DOHH2 (cell line): ENCODE data around the gene LSM2.
A peak's percentile ranks its signal among the peaks of the same experiment; 100 is the strongest.

Experiments
- H3F3A ChIP-seq: fragments of 200-600 bp; sonication (generic), shearing (Covaris generic); 2 replicates; pipeline ENCODE4 v1.6.0; 2016; ENCODE audit warnings: antibody characterized with exemption, mild to moderate bottlenecking; ENCODE audit not compliant: control insufficient read depth, insufficient read depth
- H3K27ac ChIP-seq: fragments of 200-600 bp; sonication (generic); 2 replicates; pipeline ENCODE4 v1.5.1; 2014; ENCODE audit warnings: low read depth, mild to moderate bottlenecking, low read length, moderate library complexity
- H3K27me3 ChIP-seq: fragments of 200-600 bp; sonication (generic); 2 replicates; pipeline ENCODE4 v1.6.1; 2014; ENCODE audit warnings: mild to moderate bottlenecking, low read length, mixed read lengths; ENCODE audit not compliant: control insufficient read depth
- H3K36me3 ChIP-seq: fragments of 200-600 bp; sonication (generic); 2 replicates; pipeline ENCODE4 v1.6.1; 2014; ENCODE audit warnings: mild to moderate bottlenecking, low read length, moderate library complexity, mixed read lengths; ENCODE audit not compliant: control insufficient read depth
- H3K4me1 ChIP-seq: fragments of 200-600 bp; sonication (generic); 2 replicates; pipeline ENCODE4 v1.6.1; 2014; ENCODE audit warnings: mild to moderate bottlenecking, low read length, mixed read lengths; ENCODE audit not compliant: control insufficient read depth
- H3K4me2 ChIP-seq: fragments of 200-600 bp; sonication (generic); 2 replicates; pipeline ENCODE4 v1.6.0; 2014; ENCODE audit warnings: mild to moderate bottlenecking, low read length, moderate library complexity
- H3K4me3 ChIP-seq: fragments of 200-600 bp; sonication (generic); 2 replicates; pipeline ENCODE4 v1.5.1; 2014; ENCODE audit warnings: mild to moderate bottlenecking, low read length, mixed read lengths
- H3K79me2 ChIP-seq: fragments of 200-600 bp; sonication (generic); 2 replicates; pipeline ENCODE4 v1.6.1; 2014; ENCODE audit warnings: mild to moderate bottlenecking, low read length, mixed read lengths; ENCODE audit not compliant: control insufficient read depth
- H3K9me2 ChIP-seq: fragments of 200-600 bp; sonication (generic); replicated peaks from 2 replicates; pipeline ENCODE4 v1.6.1; 2014; ENCODE audit warnings: mild to moderate bottlenecking, low read length, mixed read lengths; ENCODE audit not compliant: control insufficient read depth
- H3K9me3 ChIP-seq: fragments of 200-600 bp; sonication (generic); 2 replicates; pipeline ENCODE4 v1.6.1; 2014; ENCODE audit warnings: antibody characterized with exemption, low read length, mixed read lengths; ENCODE audit not compliant: control insufficient read depth, insufficient read depth
- H4K20me1 ChIP-seq: fragments of 200-600 bp; sonication (generic); 2 replicates; pipeline ENCODE4 v1.6.0; 2014; ENCODE audit warnings: low read depth, mild to moderate bottlenecking, antibody characterized with exemption, low read length, moderate library complexity; ENCODE audit not compliant: control insufficient read depth, insufficient read depth
- EZH2phosphoT487 ChIP-seq: fragments of 200-600 bp; sonication (generic); IDR thresholded peaks from 2 replicates; pipeline ENCODE4 v1.6.1; 2017; ENCODE audit warnings: borderline replicate concordance, mild to moderate bottlenecking, antibody characterized with exemption, low read length, moderate library complexity, mixed read lengths
- TF ChIP-seq, protein P1 (sequence below): fragments of 200-600 bp; sonication (generic); IDR thresholded peaks from one replicate; pipeline ENCODE4 v1.5.1; 2014; ENCODE audit warnings: antibody characterized with exemption, mild to moderate bottlenecking, low read depth, low read length; ENCODE audit not compliant: poor library complexity, severe bottlenecking

Gene LSM2

DNA sequence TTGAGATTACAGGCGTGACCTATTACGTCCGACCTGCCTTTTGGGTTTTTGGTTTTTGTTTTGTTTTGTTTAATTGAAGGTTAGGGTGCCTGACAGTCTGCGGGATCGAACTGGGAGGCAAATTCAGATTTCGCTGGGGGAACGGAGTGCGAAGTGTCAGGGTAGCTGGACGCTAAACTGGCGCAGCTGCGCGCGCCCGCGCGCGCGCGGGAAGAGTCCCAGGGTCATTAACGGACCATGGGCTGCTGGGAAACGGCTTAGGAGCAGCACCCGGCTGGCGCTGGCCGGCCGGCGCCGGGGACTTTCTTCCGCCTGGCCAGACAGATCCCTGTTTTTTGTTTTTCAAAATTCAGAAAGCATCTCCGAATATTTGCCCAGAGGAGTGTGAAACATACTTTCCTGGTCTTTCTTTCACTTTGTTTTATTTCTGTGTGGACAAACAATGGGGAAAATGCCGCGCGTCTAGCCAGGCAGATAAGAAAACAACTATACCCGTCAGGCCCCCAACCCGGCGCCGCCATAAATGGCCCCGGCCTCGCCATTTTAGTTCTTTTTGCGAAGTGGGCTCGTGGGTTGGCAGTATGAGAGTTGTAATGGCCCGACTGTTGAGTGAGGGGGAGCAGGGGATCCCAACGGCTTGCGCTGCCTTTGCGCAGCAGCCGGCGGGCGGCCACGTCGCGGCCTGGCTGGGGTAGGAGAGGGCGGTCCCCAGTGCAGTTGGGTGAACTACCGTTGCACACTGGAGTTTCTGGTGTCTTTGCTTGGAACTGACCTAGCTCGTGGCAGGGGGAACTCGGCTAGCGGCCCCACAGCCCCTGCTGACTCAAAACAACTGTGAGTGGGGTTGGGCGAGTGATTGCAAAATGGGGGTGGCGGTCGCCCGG, 27.8 kb upstream of the LSM2 start:
- no peaks in the 10 kb centered on the region for H3K9me2 ChIP-seq
- peak overlapping the region; percentile 93 for H3K4me3 ChIP-seq
- peaks cover 71% of the 10 kb centered on the region for H3F3A ChIP-seq
- H3K79me2 ChIP-seq = peaks cover 87% of the 10 kb centered on the region
- peak overlapping the region; percentile 88 for H3K4me2 ChIP-seq
- H3K4me1 ChIP-seq = peaks cover 65% of the 10 kb centered on the region
- H3K9me3 ChIP-seq = no peaks in the 10 kb centered on the region
- H4K20me1 ChIP-seq = peaks cover 23% of the 10 kb centered on the region
- peaks cover 58% of the 10 kb centered on the region for H3K36me3 ChIP-seq
- TF ChIP-seq, protein P1, sequence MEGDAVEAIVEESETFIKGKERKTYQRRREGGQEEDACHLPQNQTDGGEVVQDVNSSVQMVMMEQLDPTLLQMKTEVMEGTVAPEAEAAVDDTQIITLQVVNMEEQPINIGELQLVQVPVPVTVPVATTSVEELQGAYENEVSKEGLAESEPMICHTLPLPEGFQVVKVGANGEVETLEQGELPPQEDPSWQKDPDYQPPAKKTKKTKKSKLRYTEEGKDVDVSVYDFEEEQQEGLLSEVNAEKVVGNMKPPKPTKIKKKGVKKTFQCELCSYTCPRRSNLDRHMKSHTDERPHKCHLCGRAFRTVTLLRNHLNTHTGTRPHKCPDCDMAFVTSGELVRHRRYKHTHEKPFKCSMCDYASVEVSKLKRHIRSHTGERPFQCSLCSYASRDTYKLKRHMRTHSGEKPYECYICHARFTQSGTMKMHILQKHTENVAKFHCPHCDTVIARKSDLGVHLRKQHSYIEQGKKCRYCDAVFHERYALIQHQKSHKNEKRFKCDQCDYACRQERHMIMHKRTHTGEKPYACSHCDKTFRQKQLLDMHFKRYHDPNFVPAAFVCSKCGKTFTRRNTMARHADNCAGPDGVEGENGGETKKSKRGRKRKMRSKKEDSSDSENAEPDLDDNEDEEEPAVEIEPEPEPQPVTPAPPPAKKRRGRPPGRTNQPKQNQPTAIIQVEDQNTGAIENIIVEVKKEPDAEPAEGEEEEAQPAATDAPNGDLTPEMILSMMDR = no peak
- TF ChIP-seq EZH2phosphoT487 = no peak
- H3K27me3 ChIP-seq = no peaks in the 10 kb centered on the region; the same call in 1 of the 2 replicates
- peak overlapping the region; percentile 87 for H3K27ac ChIP-seq

DNA sequence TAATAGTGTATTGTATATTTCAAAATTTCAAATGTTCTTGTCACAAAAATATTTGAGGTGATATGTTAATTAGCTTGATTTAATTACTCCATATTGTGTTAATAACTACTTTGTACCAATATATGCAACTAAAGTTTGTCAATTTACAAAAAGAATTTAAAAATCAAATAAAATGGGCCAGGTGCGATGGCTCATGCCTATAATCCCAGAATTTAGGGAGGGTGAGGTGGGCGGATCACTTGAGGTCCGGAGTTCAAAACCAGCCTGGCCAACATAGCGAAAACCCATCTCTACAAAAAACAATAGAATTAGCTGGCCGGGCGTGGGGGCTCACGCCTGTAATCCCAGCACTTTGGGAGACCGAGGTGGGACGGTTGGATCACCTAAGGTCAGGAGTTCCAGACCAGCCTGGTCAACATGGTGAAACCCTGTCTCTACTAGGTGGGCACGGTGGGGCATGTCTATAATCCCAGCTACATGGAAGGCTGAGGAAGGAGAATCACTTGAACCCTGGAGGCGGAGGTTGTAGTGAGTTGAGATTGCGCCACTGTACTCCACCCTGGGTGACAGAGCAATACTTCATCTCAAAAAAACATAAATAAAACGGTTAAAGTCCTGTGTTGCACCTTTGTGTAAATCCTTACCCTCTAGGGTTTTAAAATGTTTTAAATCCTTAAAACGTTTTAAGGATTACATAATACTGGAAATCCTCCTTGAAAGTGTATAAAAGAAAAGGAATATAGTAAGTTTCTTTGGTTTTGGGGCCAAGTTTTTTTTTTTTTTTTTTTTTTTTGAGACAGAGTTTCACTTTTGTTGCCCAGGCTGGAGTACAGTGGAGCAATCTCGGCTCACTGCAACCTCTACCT, 24.8 kb upstream of the LSM2 start:
- Histone ChIP-seq H3K4me1 (peaks cover 49% of the 10 kb centered on the region), H3K27me3 (no peaks in the 10 kb centered on the region), H3K9me2 (no peaks in the 10 kb centered on the region), H3K36me3 (peaks cover 28% of the 10 kb centered on the region), H3F3A (peaks cover 42% of the 10 kb centered on the region), H3K4me2 (peak overlapping the region; percentile 69), H3K79me2 (peaks cover 72% of the 10 kb centered on the region), H3K27ac (0 out of 2 replicates have a peak overlapping the region, but pooled peaks have one; percentile 71), H4K20me1 (no peaks in the 10 kb centered on the region), H3K9me3 (no peaks in the 10 kb centered on the region), H3K4me3 (peak overlapping the region; percentile 74)
- TF ChIP-seq EZH2phosphoT487 = no peak
- TF ChIP-seq, protein P1 = no peak

DNA sequence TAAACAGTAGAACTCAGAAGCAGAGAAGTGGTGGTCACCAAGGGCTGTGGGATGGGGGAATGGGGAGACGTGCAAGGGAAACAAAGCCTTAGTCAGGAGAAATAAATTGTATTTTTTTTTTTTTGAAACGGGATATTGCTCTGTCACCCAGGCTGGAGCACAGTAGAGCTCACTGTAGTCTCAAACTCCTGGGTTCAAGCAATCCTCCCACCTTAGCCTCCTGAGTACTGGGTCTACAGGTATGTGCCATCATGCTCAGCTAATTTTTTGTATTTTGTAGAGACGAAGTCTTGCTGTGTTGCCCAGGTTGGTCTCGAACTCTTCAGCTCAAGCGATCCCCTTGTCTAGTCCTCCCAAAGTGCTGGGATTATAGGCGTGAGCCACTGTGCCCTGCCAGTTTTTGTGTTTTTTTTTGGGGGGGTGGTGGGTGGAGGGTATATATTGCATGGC, 24.1 kb upstream of the LSM2 start:
- H3K4me1 ChIP-seq = peaks cover 54% of the 10 kb centered on the region
- no peaks in the 10 kb centered on the region for H3K27me3 ChIP-seq
- TF ChIP-seq EZH2phosphoT487 = no peak
- TF ChIP-seq, protein P1 = no peak
- H3K36me3 ChIP-seq = peaks cover 21% of the 10 kb centered on the region
- H3K4me2 ChIP-seq = peak overlapping the region; percentile 69
- peaks cover 68% of the 10 kb centered on the region for H3K79me2 ChIP-seq
- peak overlapping the region; percentile 74 for H3K4me3 ChIP-seq
- no peaks in the 10 kb centered on the region for H4K20me1 ChIP-seq
- H3K9me2 ChIP-seq = no peaks in the 10 kb centered on the region
- peak overlapping the region; percentile 71 for H3K27ac ChIP-seq
- H3F3A ChIP-seq = peaks cover 39% of the 10 kb centered on the region
- no peaks in the 10 kb centered on the region for H3K9me3 ChIP-seq
